Activated gamma-delta T cell treated with Interleukin-2 at 50 U/mL for 16 hours (primary cell): ENCODE results near the gene PSAP.

Experiments used
- DNase-seq: peaks from one replicate; pipeline ENCODE4 v3.0.0-alpha.2; 2020

The PSAP gene

GRCh38 chr10:71780156-71780555 lies 70.9 kb downstream of the PSAP start:
- DNase-seq: no peak

GRCh38 chr10:71779641-71780040 lies 71.4 kb downstream of the PSAP start:
- DNase-seq: no peak

- no peak for DNase-seq
These were observed 72.8 kb downstream of the PSAP start for GRCh38 chr10:71778071-71778825.

- no peak for DNase-seq
These were observed 73.7 kb downstream of the PSAP start for GRCh38 chr10:71777213-71777985.

- no peak for DNase-seq
These were observed 74.5 kb downstream of the PSAP start for GRCh38 chr10:71776481-71776925.

GRCh38 chr10:71774916-71775702 lies 75.9 kb downstream of the PSAP start:
- no peak for DNase-seq

- peak; percentile 93 for DNase-seq
These were observed 77.7 kb downstream of the PSAP start, which contains the start of gene VSIR for GRCh38 chr10:71773221-71773971. Gene VSIR (minus strand): TSS chr10:71773520. CDS start chr10:71773439, 81 bp downstream.

GRCh38 chr10:71772832-71773220 lies 78.2 kb downstream of the PSAP start:
- no peak for DNase-seq

- DNase-seq: no peak
These were observed 79.0 kb downstream of the PSAP start for GRCh38 chr10:71771821-71772617.

- no peak for DNase-seq
These were observed 79.8 kb downstream of the PSAP start for GRCh38 chr10:71771204-71771603.

GRCh38 chr10:71770789-71771188 lies 80.3 kb downstream of the PSAP start:
- DNase-seq: no peak

- no peak for DNase-seq
These were observed 80.8 kb downstream of the PSAP start for GRCh38 chr10:71770255-71770654.

- no peak for DNase-seq
These were observed 81.7 kb downstream of the PSAP start for GRCh38 chr10:71769279-71769823.

- DNase-seq: no peak
These were observed 83.5 kb downstream of the PSAP start for GRCh38 chr10:71767420-71768035.

GRCh38 chr10:71766717-71767419 lies 84.2 kb downstream of the PSAP start:
- DNase-seq: no peak
